HepG2 (cell line): ENCODE measurements around the gene PXDC1. TPM values are rescaled to one million over a fixed set of nuclear protein-coding genes. Genes with fewer than 3 reads are reported as not detected.

ENCODE experiments used
- ATAC-seq: fragments of 200-7000 bp; cut with Tn5 transposase; 3 replicates; pipeline ENCODE4 v1.9.1; 2020; ENCODE audit warnings: mild to moderate bottlenecking, moderate library complexity
- BruUV-seq: library from RNA; stranded (reverse); fragments of 400-500 nt; replicated peaks from 2 replicates; lab custom pipeline; 2021; lab: Mats Ljungman, UMichigan
- CTCF ChIA-PET: fragments of 300-600 bp; formaldehyde crosslinking; extraction: SDS; loops from one replicate; lab custom pipeline; 2021; ENCODE audit warnings: low total read pairs, inconsistent platforms, low intra/inter-chr PET ratio; lab: Yijun Ruan, JAX
- POLR2A ChIA-PET: fragments of 350-600 bp; sonication (Branson Sonifier 250); formaldehyde crosslinking; loops from one replicate; lab custom pipeline; 2020; ENCODE audit warnings: antibody characterized with exemption, inconsistent platforms; lab: Yijun Ruan, JAX
- DNase-seq: peaks from one replicate; pipeline ENCODE4 v3.0.0-alpha.2; 2015; ENCODE audit warnings: low spot score
- FAIRE-seq: peaks from 3 replicates; lab custom pipeline; 2011; peaks lifted over from hg19 to GRCh38; lab: Jason Lieb, UNC
- H2AFZ ChIP-seq: one replicate; pipeline ENCODE4 v1.6.1; 2011; ENCODE audit warnings: low read length, inconsistent platforms
- H3K27ac ChIP-seq: fragments of 300-600 bp; 3 replicates; pipeline ENCODE4 v1.8.0; 2011; ENCODE audit warnings: mixed run types, mild to moderate bottlenecking, mixed read lengths, low read length, inconsistent platforms; ENCODE audit not compliant: insufficient read depth; ENCODE audit errors: extremely low read length
- H3K27me3 ChIP-seq, 2 experiments: fragments of 200-600 bp in 1 of 2; 2 replicates in 1 of 2; 3 replicates in 1 of 2; pipeline versions ENCODE4 v1.6.0 to v1.8.0; 2011; ENCODE audit warnings: low read length in 2 of 2, mild to moderate bottlenecking in 2 of 2, moderate library complexity in 2 of 2, inconsistent platforms in 1 of 2; ENCODE audit not compliant: insufficient read depth in 2 of 2, control insufficient read depth in 1 of 2
- H3K36me3 ChIP-seq, 2 experiments: fragments of 200-600 bp in 1 of 2; replicated peaks in 1 of 2; 2 replicates in 1 of 2; 3 replicates in 1 of 2; pipeline versions ENCODE4 v1.5.1 to v1.8.0; 2011; ENCODE audit warnings: low read length in 2 of 2, inconsistent platforms in 1 of 2; ENCODE audit not compliant: insufficient read depth in 2 of 2, control insufficient read depth in 1 of 2
- H3K4me1 ChIP-seq: 2 replicates; pipeline ENCODE4 v1.5.1; 2012; ENCODE audit warnings: low read length, inconsistent platforms; ENCODE audit not compliant: insufficient read depth
- H3K4me2 ChIP-seq: 2 replicates; pipeline ENCODE4 v1.6.0; 2011; ENCODE audit warnings: low read depth, low read length, inconsistent platforms
- H3K4me3 ChIP-seq, 3 experiments: fragments of 200-600 bp in 1 of 3; sonication (generic), shearing (Covaris generic) in 1 of 3; replicated peaks in 1 of 3; 2 replicates each; pipeline ENCODE4 v1.5.1; 2011 to 2016; ENCODE audit warnings: low read length in 3 of 3, inconsistent platforms in 2 of 3, low read depth in 2 of 3, mild to moderate bottlenecking in 2 of 3, control low read depth in 1 of 3, mixed read lengths in 1 of 3; ENCODE audit not compliant: insufficient read depth in 1 of 3
- H3K79me2 ChIP-seq: one replicate; pipeline ENCODE4 v1.6.1; 2011; ENCODE audit warnings: low read length, inconsistent platforms; ENCODE audit not compliant: insufficient read depth
- H3K9ac ChIP-seq: 2 replicates; pipeline ENCODE4 v1.6.0; 2011; ENCODE audit warnings: mild to moderate bottlenecking, low read depth, low read length, inconsistent platforms; ENCODE audit not compliant: insufficient read depth
- H3K9me3 ChIP-seq: 2 replicates; pipeline ENCODE4 v1.5.1; 2012; ENCODE audit warnings: mild to moderate bottlenecking, low read length
- H4K20me1 ChIP-seq: 2 replicates; pipeline ENCODE4 v1.6.0; 2011; ENCODE audit warnings: inconsistent platforms, mild to moderate bottlenecking, low read length, moderate library complexity; ENCODE audit not compliant: insufficient read depth
- EZH2 ChIP-seq: conservative IDR thresholded peaks from 2 replicates; pipeline ENCODE4 v1.6.1; 2012; ENCODE audit warnings: mild to moderate bottlenecking, low read depth, low read length, moderate library complexity
- FOSL2 ChIP-seq: sonication (generic); formaldehyde crosslinking; IDR thresholded peaks from 2 replicates; pipeline ENCODE4 v1.4.0; 2020; ENCODE audit warnings: missing genetic modification reagents
- FOXK1 ChIP-seq: sonication (generic); formaldehyde crosslinking; IDR thresholded peaks from 2 replicates; pipeline ENCODE4 v1.4.0; 2020; ENCODE audit warnings: low read depth, missing genetic modification reagents, borderline replicate concordance
- HDAC2 ChIP-seq: sonication (generic); formaldehyde crosslinking; IDR thresholded peaks from 2 replicates; pipeline ENCODE4 v1.4.0; 2020; ENCODE audit warnings: missing genetic modification reagents
- PAX8 ChIP-seq: sonication (generic); formaldehyde crosslinking; IDR thresholded peaks from 2 replicates; pipeline ENCODE4 v1.8.0; 2022; ENCODE audit warnings: mild to moderate bottlenecking, missing genetic modification reagents, borderline replicate concordance
- TCF7 ChIP-seq: sonication (generic); IDR thresholded peaks from 2 replicates; pipeline ENCODE4 v1.6.1; 2016; ENCODE audit warnings: antibody characterized with exemption, low read depth
- TIGD3 ChIP-seq: sonication (generic); formaldehyde crosslinking; IDR thresholded peaks from 2 replicates; pipeline ENCODE4 v1.5.1; 2020; ENCODE audit warnings: mild to moderate bottlenecking, missing genetic modification reagents, borderline replicate concordance
- TP53 ChIP-seq: sonication (generic); formaldehyde crosslinking; conservative IDR thresholded peaks from 2 replicates; pipeline ENCODE4 v1.4.0; 2020; ENCODE audit warnings: missing genetic modification reagents
- ZBED4 ChIP-seq: sonication (generic); formaldehyde crosslinking; IDR thresholded peaks from 2 replicates; pipeline ENCODE4 v1.4.0; 2020; ENCODE audit warnings: missing genetic modification reagents, borderline replicate concordance
- ZFP37 ChIP-seq: sonication (generic); formaldehyde crosslinking; IDR thresholded peaks from 2 replicates; pipeline ENCODE4 v1.4.0; 2020; ENCODE audit warnings: missing genetic modification reagents, borderline replicate concordance
- ZNF24 ChIP-seq: fragments of 450-650 bp; IDR thresholded peaks from 2 replicates; pipeline ENCODE4 v1.6.1; 2017; ENCODE audit warnings: antibody characterized with exemption, mild to moderate bottlenecking
- ZNF431 ChIP-seq: sonication (generic); formaldehyde crosslinking; IDR thresholded peaks from 2 replicates; pipeline ENCODE4 v1.9.0; 2022; ENCODE audit warnings: missing genetic modification reagents, low read depth, mild to moderate bottlenecking, borderline replicate concordance
- ZNF589 ChIP-seq: sonication (generic); formaldehyde crosslinking; conservative IDR thresholded peaks from 2 replicates; pipeline ENCODE4 v1.8.0; 2022; ENCODE audit warnings: mild to moderate bottlenecking, moderate library complexity, missing genetic modification reagents
- ZSCAN25 ChIP-seq: sonication (generic); formaldehyde crosslinking; IDR thresholded peaks from 2 replicates; pipeline ENCODE4 v1.8.0; 2022; ENCODE audit warnings: mild to moderate bottlenecking, missing genetic modification reagents
- WGBS: methylation state at CpG from one replicate; pipeline ENCODE4 v1.1.6; 2017; ENCODE audit warnings: low lambda C conversion rate; 5-methylcytosine and 5-hydroxymethylcytosine counted together
- in situ Hi-C: cut with HindIII; loops from 2 replicates; pipeline ENCODE4 v1.10.0; 2017; ENCODE audit warnings: low pct_unique_long_range_greater_than_20kb; ENCODE audit not compliant: extremely low pct_ligation_motif_present
- intact Hi-C: fragments of 100-400 bp; cut with micrococcal nuclease; formaldehyde crosslinking; loops from one replicate; pipeline ENCODE4 v1.10.0; 2022; ENCODE audit not compliant: unreplicated experiment
- polyA plus RNA-seq, 8 experiments: library from polyadenylated mRNA; depleted of rRNA in 3 of 8; stranded (reverse) in 7 of 8; unstranded in 1 of 8; fragments of >200 nt; fragmentation: Illumina TruSeq in 4 of 8; extraction: Trizol in 4 of 8; gene quantifications; 2 replicates each; pipeline versions ENCODE4 v1.2.1 to v1.2.3, GENCODE V29; 2011 to 2016; ENCODE audit warnings: low read depth in 4 of 8, missing spikeins in 1 of 8, mixed read lengths in 1 of 8; ENCODE audit not compliant: insufficient read depth in 1 of 8
- total RNA-seq, 5 experiments: library from RNA; depleted of rRNA; stranded (reverse); fragments of >200 nt; fragmentation: Illumina TruSeq; extraction: Trizol; gene quantifications; 2 replicates each; pipeline ENCODE4 v1.2.3, GENCODE V29; 2016; ENCODE audit warnings: low read depth in 1 of 5
- TF ChIP-seq, protein P1 (sequence below): IDR thresholded peaks from 2 replicates; pipeline ENCODE4 v1.6.1; 2016

Gene PXDC1
- total and polyA plus RNA-seq, 2 of the 13 experiments (the other 11 are each of a cell fraction or from before 2014, with no cell fraction given) = 32.4 to 34.7 TPM

- no peak for TF ChIP-seq TIGD3 (CRISPR knock-in tag)
- TF ChIP-seq, protein P1, sequence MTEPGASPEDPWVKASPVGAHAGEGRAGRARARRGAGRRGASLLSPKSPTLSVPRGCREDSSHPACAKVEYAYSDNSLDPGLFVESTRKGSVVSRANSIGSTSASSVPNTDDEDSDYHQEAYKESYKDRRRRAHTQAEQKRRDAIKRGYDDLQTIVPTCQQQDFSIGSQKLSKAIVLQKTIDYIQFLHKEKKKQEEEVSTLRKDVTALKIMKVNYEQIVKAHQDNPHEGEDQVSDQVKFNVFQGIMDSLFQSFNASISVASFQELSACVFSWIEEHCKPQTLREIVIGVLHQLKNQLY (CRISPR knock-in tag) = no peak
Measured at GRCh38 chr6:3727593-3728108, 23.9 kb downstream of the PXDC1 start (continued).

DNA sequence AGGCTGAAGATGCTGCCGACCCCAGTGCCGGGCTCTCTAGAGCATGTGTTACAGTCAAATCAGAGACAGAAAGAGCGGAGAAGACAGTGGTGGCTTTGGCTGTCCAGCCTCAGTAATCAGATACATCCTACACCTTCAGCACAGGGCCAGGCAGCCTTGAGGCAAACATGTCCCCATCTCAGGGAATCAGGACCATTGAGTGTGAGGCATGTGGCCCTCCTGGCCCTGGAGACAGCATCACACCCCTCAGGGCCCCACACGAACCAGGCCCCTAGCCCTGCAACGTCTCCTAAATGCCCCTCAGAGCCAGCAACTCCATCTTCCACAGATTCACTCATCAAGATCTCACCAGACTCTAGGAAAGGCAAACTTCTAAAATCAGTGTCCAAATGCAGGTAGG is 24.5 kb downstream of the PXDC1 start:
- H3K36me3 ChIP-seq = peaks cover 62 to 99% of the 10 kb centered on the region in 2 experiments
- peaks cover 32% of the 10 kb centered on the region for H4K20me1 ChIP-seq
- no peak overlapping the region for H3K27ac ChIP-seq
- no peaks in the 10 kb centered on the region for H3K4me1 ChIP-seq
- ChIA-PET POLR2A (no interaction called here), CTCF (no interaction called here)
- no peak for ATAC-seq
- H3K4me3 ChIP-seq = no peak overlapping the region
- no TSS peak for BruUV-seq
- DNase-seq = no peak
- no peak for TF ChIP-seq ZNF589 (CRISPR knock-in tag)
- no peak for TF ChIP-seq ZFP37 (CRISPR knock-in tag)
- TF ChIP-seq ZNF24 = no peak
- no peak for TF ChIP-seq FOSL2 (CRISPR knock-in tag)
- TF ChIP-seq ZSCAN25 (CRISPR knock-in tag) = no peak
- TF ChIP-seq EZH2 = no peak
- TF ChIP-seq PAX8 (CRISPR knock-in tag) = no peak
- no peak for TF ChIP-seq ZNF431 (CRISPR knock-in tag)
- TF ChIP-seq TP53 (CRISPR knock-in tag) = no peak
- TF ChIP-seq FOXK1 = no peak
- TF ChIP-seq HDAC2 (CRISPR knock-in tag) = no peak
- no peak for TF ChIP-seq ZBED4
- TF ChIP-seq TCF7 = no peak
- intact Hi-C loops = no loop called here
- in situ Hi-C loops = no loop called here
- FAIRE-seq = no peak
- no peak overlapping the region for H2AFZ ChIP-seq
- no peak overlapping the region for H3K9ac ChIP-seq
- no peaks in the 10 kb centered on the region for H3K27me3 ChIP-seq
- peaks cover 17% of the 10 kb centered on the region for H3K79me2 ChIP-seq
- no peak overlapping the region for H3K4me2 ChIP-seq
- H3K9me3 ChIP-seq = no peaks in the 10 kb centered on the region
- 96% methylated on average over 5 of the region's 5 CpGs for WGBS
